Endothelial cell of umbilical vein (primary cell): ENCODE data around the gene ZKSCAN4. TPM values are rescaled to one million over a fixed set of nuclear protein-coding genes. Genes with fewer than 3 reads are reported as not detected.

Experiments
- BruUV-seq: library from RNA; stranded (reverse); fragments of 400-500 nt; replicated peaks from 2 replicates; lab custom pipeline; 2021; lab: Mats Ljungman, UMichigan
- CTCF ChIA-PET: fragments of 300-600, 350-600 bp; sonication (Branson Sonifier 250); formaldehyde crosslinking; loops from one replicate; lab custom pipeline; 2021; ENCODE audit warnings: antibody characterized with exemption, inconsistent platforms; lab: Charles Lee
- POLR2A ChIA-PET: fragments of 300-600, 350-600 bp; sonication (Branson Sonifier 250); formaldehyde crosslinking; loops from one replicate; lab custom pipeline; 2021; ENCODE audit warnings: antibody characterized with exemption, inconsistent platforms; lab: Charles Lee
- DNase-seq: peaks from one replicate; pipeline ENCODE4 v3.0.0-alpha.2; 2011; ENCODE audit warnings: low read depth, low spot score
- FAIRE-seq: peaks from 2 replicates; lab custom pipeline; 2011; peaks lifted over from hg19 to GRCh38; lab: Jason Lieb, UNC
- H2AFZ ChIP-seq: 2 replicates; pipeline ENCODE4 v1.6.0; 2012; ENCODE audit warnings: low read depth, low read length, control low read depth, inconsistent platforms
- H3K27ac ChIP-seq: 2 replicates; pipeline ENCODE4 v1.5.1; 2011; ENCODE audit warnings: low read depth, mild to moderate bottlenecking, control low read depth, low read length, moderate library complexity; ENCODE audit not compliant: insufficient read depth
- H3K27me3 ChIP-seq, 2 experiments: 2 replicates each; pipeline versions ENCODE4 v1.6.0 to v1.6.1; 2011; ENCODE audit warnings: low read length in 2 of 2, mixed read lengths in 1 of 2; ENCODE audit not compliant: control insufficient read depth in 2 of 2, insufficient read depth in 2 of 2
- H3K36me3 ChIP-seq, 2 experiments: 2 replicates in 1 of 2; 3 replicates in 1 of 2; pipeline ENCODE4 v1.5.1; 2011; ENCODE audit warnings: low read length in 2 of 2, mild to moderate bottlenecking in 1 of 2, moderate library complexity in 1 of 2; ENCODE audit not compliant: control insufficient read depth in 2 of 2, insufficient read depth in 2 of 2; ENCODE audit errors: extremely low read depth in 1 of 2
- H3K4me1 ChIP-seq: 3 replicates; pipeline ENCODE4 v1.5.1; 2011; ENCODE audit warnings: mild to moderate bottlenecking, low read length; ENCODE audit not compliant: control insufficient read depth, insufficient read depth; ENCODE audit errors: extremely low read depth
- H3K4me2 ChIP-seq: 2 replicates; pipeline ENCODE4 v1.6.1; 2011; ENCODE audit warnings: low read length, control low read depth, mixed read lengths; ENCODE audit not compliant: insufficient read depth
- H3K4me3 ChIP-seq, 3 experiments: fragments of 200-600 bp in 1 of 3; sonication (generic), shearing (Covaris generic) in 1 of 3; replicated peaks in 1 of 3; 2 replicates each; pipeline ENCODE4 v1.5.1; 2011 to 2016; ENCODE audit warnings: control low read depth in 3 of 3, low read length in 3 of 3, mild to moderate bottlenecking in 2 of 3, inconsistent platforms in 1 of 3, low read depth in 1 of 3, moderate library complexity in 1 of 3; ENCODE audit not compliant: insufficient read depth in 1 of 3
- H3K79me2 ChIP-seq: 2 replicates; pipeline ENCODE4 v1.6.0; 2012; ENCODE audit warnings: low read length, inconsistent platforms; ENCODE audit not compliant: control insufficient read depth, insufficient read depth
- H3K9ac ChIP-seq: replicated peaks from 2 replicates; pipeline ENCODE3; 2011; ENCODE audit warnings: low read length, control low read depth; ENCODE audit not compliant: insufficient read depth; ENCODE audit errors: extremely low read depth
- H3K9me1 ChIP-seq: replicated peaks from 3 replicates; pipeline ENCODE4 v1.6.0; 2011; ENCODE audit warnings: mild to moderate bottlenecking, low read length; ENCODE audit not compliant: control insufficient read depth, insufficient read depth; ENCODE audit errors: extremely low read depth
- H3K9me3 ChIP-seq: replicated peaks from 2 replicates; pipeline ENCODE4 v1.5.1; 2012; ENCODE audit warnings: low read length, inconsistent platforms; ENCODE audit not compliant: control insufficient read depth, insufficient read depth
- H4K20me1 ChIP-seq: replicated peaks from 2 replicates; pipeline ENCODE3; 2011; ENCODE audit warnings: mild to moderate bottlenecking, low read length; ENCODE audit not compliant: control insufficient read depth, insufficient read depth; ENCODE audit errors: extremely low read depth
- FOS ChIP-seq: IDR thresholded peaks from 2 replicates; pipeline ENCODE4 v1.6.1; 2011; ENCODE audit warnings: mild to moderate bottlenecking, low read length, moderate library complexity, borderline replicate concordance; ENCODE audit not compliant: insufficient read depth
- GATA2 ChIP-seq: IDR thresholded peaks from 2 replicates; pipeline ENCODE4 v1.7.0; 2011; ENCODE audit warnings: low read depth, mild to moderate bottlenecking, moderate library complexity, mixed read lengths, low read length; ENCODE audit not compliant: insufficient read length, insufficient read depth
- MYC ChIP-seq: IDR thresholded peaks from one replicate; pipeline ENCODE4 v1.6.1; 2011; ENCODE audit warnings: mild to moderate bottlenecking, low read depth, low read length
- POLR2A ChIP-seq: IDR thresholded peaks from 2 replicates; pipeline ENCODE4 v1.6.1; 2012; ENCODE audit warnings: low read depth, mild to moderate bottlenecking, control low read depth, low read length
- POLR2AphosphoS5 ChIP-seq: IDR thresholded peaks from 2 replicates; pipeline ENCODE4 v1.6.1; 2012; ENCODE audit warnings: low read depth, mild to moderate bottlenecking, control low read depth, low read length, moderate library complexity; ENCODE audit not compliant: insufficient read depth
- dilution Hi-C: fragments of 300-500 bp; cut with MboI; formaldehyde crosslinking; loops from one replicate; pipeline ENCODE4 v1.15.0; 2019; ENCODE audit warnings: low sequenced_read_pairs; ENCODE audit not compliant: extremely low pct_ligation_motif_present
- intact Hi-C: fragments of 100-400 bp; cut with micrococcal nuclease; formaldehyde crosslinking; loops from one replicate; pipeline ENCODE4 v1.10.0; 2022
- polyA plus RNA-seq, 4 experiments: library from polyadenylated mRNA; depleted of rRNA in 3 of 4; stranded (reverse) in 3 of 4; unstranded in 1 of 4; fragments of >200 nt; gene quantifications; 2 replicates each; pipeline versions ENCODE4 v1.2.1 to v1.2.3, GENCODE V29; 2011 to 2012; ENCODE audit warnings: missing spikeins in 1 of 4
- total RNA-seq: library from RNA; stranded (reverse); gene quantifications from 2 replicates; pipeline ENCODE4 v1.2.3, GENCODE V29; 2021
- TF ChIP-seq, protein P1 (sequence below), 2 donors: IDR thresholded peaks; 1 replicate in 1 of 2; 2 replicates in 1 of 2; pipeline ENCODE4 v1.5.1; 2011; ENCODE audit warnings: low read length in 2 of 2, mild to moderate bottlenecking in 2 of 2, moderate library complexity in 2 of 2, control low read depth in 1 of 2, inconsistent platforms in 1 of 2, low read depth in 1 of 2; ENCODE audit not compliant: insufficient read depth in 1 of 2; ENCODE audit errors: extremely low read depth in 1 of 2

ZKSCAN4 gene
- total and polyA plus RNA-seq, 2 donors (not counting 3 experiments of a cell fraction or from before 2014, with no cell fraction given): 1.3 to 3.6 TPM

DNA sequence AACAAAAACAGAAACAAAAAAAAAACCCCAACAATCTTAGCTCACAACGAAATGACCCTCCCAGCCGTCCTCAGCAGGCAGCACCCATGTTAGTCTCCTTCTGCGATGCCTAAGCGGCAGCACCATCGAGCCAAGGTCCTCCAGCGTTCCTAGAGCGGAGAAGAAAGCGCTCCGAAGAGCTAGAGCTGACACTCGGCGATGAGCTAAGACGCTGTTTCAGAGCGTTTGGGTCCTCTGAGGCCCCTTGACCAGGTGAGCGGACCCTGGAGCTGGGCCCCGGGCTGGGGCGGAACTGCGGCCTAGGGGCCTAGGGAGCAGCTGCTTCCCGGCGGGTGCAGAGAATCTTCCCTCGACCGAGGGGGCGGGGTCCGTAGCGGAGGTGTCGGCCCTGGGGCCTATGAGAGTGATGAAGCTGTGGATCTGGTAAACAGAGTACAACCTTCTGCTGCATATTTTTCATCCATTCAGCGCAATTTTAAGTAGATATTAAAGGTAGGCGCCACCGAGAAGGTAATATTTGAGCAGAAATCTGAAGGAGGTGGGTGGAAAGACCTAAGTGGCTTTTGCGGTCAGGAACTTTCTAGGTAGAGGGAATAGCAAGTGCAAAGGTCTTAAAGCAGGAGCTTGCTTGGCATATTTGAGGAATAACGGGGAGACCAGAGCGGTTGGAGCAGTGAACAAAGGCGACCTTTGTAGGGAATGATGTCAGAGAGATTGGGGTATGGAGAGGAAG, 15.1 kb upstream of the ZKSCAN4 start, which contains the start of gene ZSCAN26:
ZSCAN26 (plus strand) TSS at position 182 of the 733 bp plus-strand sequence. CDS start 4,777 bp downstream, outside the sequence.
- CTCF ChIA-PET: interaction anchor here (0.7 to 2.4 kb wide), 10 partner anchors 10 to 132 kb away, joined by 3 to 17 read pairs (median 4); partner anchors contain the start of genes PGBD1, ZKSCAN4 and ZKSCAN8
- dilution Hi-C loops: no loop called here
- H3K9ac ChIP-seq: peak within 1 kb of the TSS; percentile 93
- H3K79me2 ChIP-seq: peaks cover 12% of the 10 kb centered on the region
- H3K4me1 ChIP-seq: peaks cover 35% of the 10 kb centered on the region
- peaks cover 0 to 3% of the 10 kb centered on the region in 2 experiments for H3K27me3 ChIP-seq
- H3K27ac ChIP-seq: peak within 1 kb of the TSS; percentile 71
- intact Hi-C loops: loop anchor here (1.0 to 2.0 kb wide), 6 partner anchors 14 to 143 kb away; partner anchors contain the start of genes PGBD1, ZKSCAN3, ZKSCAN4 and ZSCAN16
- POLR2A ChIA-PET: interaction anchor here (0.6 to 2.5 kb wide), 13 partner anchors 12 to 1135 kb away, joined by 3 to 13 read pairs (median 5); partner anchors contain the start of genes PGBD1, ZKSCAN4, ZKSCAN8 and ZSCAN31
- H3K4me3 ChIP-seq: peak within 1 kb of the TSS; percentile 73 to 96 (median 85)
- H2AFZ ChIP-seq: peak within 1 kb of the TSS; percentile 74
- TF ChIP-seq POLR2AphosphoS5: peak; percentile 60
- TF ChIP-seq FOS: no peak
- no peak for TF ChIP-seq MYC
- TF ChIP-seq POLR2A: peak; percentile 81
- no peak for TF ChIP-seq GATA2
- TF ChIP-seq, protein P1, sequence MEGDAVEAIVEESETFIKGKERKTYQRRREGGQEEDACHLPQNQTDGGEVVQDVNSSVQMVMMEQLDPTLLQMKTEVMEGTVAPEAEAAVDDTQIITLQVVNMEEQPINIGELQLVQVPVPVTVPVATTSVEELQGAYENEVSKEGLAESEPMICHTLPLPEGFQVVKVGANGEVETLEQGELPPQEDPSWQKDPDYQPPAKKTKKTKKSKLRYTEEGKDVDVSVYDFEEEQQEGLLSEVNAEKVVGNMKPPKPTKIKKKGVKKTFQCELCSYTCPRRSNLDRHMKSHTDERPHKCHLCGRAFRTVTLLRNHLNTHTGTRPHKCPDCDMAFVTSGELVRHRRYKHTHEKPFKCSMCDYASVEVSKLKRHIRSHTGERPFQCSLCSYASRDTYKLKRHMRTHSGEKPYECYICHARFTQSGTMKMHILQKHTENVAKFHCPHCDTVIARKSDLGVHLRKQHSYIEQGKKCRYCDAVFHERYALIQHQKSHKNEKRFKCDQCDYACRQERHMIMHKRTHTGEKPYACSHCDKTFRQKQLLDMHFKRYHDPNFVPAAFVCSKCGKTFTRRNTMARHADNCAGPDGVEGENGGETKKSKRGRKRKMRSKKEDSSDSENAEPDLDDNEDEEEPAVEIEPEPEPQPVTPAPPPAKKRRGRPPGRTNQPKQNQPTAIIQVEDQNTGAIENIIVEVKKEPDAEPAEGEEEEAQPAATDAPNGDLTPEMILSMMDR (IDR thresholded peaks at IDR 0.05; ENCODE audit: extremely low read depth in 1 of 2, insufficient read depth in 1 of 2, low read depth in 1 of 2, low read length in 2 of 2): no peak
- no peaks in the 10 kb centered on the region for H4K20me1 ChIP-seq
- peaks cover 2% of the 10 kb centered on the region for H3K9me1 ChIP-seq
- DNase-seq (peak; percentile 92), FAIRE-seq (peak; percentile 76)
- no peaks in the 10 kb centered on the region for H3K9me3 ChIP-seq
- H3K4me2 ChIP-seq: peak within 1 kb of the TSS; percentile 97
- TSS peak; percentile 75 for BruUV-seq
- H3K36me3 ChIP-seq: peaks cover 2 to 4% of the 10 kb centered on the region in 2 experiments
